GM12875 (cell line): ENCODE results near the gene NEK11.

Source experiments
- H3K4me3 ChIP-seq: one replicate; pipeline ENCODE4 v1.5.1; 2011; ENCODE audit warnings: low read depth, low read length, control low read depth
- TF ChIP-seq, protein P1 (sequence below): IDR thresholded peaks from 2 replicates; pipeline ENCODE4 v1.5.1; 2011; ENCODE audit warnings: low read depth, mild to moderate bottlenecking, control low read depth, inconsistent platforms, low read length, moderate library complexity, borderline replicate concordance; ENCODE audit not compliant: insufficient read depth

NEK11 gene

DNA sequence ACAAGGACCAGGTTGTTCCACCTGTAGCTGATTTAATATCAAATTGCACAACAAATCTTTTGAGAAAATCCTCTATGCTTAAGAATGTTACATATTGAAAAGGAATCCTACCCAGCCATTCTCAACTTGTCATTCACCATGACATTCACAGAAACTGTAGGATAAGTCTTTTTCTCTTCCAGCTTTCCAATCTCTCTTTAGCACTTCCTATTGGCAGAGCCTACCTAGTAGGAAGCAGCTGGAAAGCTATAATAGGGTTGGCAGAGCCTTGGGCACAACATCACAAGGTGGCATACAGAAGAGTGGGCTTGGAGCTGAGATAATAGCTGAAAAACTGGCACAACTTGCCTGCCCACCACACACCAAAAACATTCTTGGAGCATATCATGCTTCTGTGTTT, 287.6 kb downstream of the NEK11 start:
- TF ChIP-seq, protein P1, sequence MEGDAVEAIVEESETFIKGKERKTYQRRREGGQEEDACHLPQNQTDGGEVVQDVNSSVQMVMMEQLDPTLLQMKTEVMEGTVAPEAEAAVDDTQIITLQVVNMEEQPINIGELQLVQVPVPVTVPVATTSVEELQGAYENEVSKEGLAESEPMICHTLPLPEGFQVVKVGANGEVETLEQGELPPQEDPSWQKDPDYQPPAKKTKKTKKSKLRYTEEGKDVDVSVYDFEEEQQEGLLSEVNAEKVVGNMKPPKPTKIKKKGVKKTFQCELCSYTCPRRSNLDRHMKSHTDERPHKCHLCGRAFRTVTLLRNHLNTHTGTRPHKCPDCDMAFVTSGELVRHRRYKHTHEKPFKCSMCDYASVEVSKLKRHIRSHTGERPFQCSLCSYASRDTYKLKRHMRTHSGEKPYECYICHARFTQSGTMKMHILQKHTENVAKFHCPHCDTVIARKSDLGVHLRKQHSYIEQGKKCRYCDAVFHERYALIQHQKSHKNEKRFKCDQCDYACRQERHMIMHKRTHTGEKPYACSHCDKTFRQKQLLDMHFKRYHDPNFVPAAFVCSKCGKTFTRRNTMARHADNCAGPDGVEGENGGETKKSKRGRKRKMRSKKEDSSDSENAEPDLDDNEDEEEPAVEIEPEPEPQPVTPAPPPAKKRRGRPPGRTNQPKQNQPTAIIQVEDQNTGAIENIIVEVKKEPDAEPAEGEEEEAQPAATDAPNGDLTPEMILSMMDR = no peak
- no peak overlapping the region for H3K4me3 ChIP-seq

DNA sequence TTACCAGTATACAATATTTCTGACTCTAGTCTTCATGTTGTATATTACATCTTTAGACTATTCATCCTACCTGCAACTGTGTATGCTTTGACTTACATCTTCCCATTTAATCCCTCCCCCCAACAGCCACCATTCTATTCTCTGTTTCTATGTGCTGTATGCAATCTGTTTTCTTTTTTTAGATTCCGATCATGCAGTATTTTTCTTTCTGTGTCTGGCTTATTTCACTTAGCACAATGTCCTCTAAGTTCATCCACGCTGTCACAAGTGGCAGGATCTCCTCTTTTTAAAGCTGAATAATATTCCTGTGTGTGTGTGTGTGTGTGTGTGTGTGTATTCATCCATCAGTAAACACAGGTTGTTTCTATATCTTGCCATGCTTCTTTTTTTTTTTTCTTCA, 288.5 kb downstream of the NEK11 start:
- no peak overlapping the region for H3K4me3 ChIP-seq
- TF ChIP-seq, protein P1 = no peak

DNA sequence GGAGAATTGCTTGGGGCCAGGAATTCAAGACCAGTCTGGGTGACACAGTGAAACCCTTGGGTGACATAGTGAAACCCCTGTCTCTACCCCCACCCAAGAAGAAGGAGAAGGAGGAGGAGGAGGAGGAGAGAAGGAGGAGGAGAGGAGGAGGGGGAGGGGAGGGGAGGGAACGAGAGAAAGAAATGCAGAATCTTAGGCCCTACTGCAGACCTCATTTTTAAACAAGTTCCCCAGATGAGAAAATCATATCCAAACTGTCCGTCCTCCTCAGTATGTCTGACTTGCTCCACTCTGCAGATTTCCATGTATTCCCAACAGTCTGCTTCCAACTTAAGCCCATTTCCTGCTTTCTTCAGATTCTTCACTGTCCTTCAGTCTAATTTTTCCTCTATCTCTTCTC, 291.0 kb downstream of the NEK11 start:
- no peak overlapping the region for H3K4me3 ChIP-seq
- TF ChIP-seq, protein P1 = no peak

DNA sequence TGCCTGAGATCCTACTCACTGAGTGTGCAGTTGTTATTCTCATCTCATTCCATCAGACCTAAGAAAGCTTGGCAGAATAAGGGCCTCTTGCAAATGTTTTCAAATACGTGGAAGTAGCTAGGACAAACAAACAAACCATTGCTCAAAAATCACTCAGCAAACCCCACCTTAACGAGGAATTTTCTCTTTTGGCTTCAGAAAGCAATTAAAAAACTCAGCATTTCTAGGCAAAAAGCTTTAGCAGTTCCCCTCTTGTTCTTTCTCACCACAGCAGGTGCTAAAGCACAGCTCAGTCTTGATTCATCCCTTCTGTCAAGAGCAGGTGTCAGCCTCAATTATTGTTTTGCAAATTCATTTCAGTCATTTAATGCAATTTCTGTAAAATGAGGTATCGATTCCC, 296.3 kb downstream of the NEK11 start:
- TF ChIP-seq, protein P1 = no peak
- no peak overlapping the region for H3K4me3 ChIP-seq

DNA sequence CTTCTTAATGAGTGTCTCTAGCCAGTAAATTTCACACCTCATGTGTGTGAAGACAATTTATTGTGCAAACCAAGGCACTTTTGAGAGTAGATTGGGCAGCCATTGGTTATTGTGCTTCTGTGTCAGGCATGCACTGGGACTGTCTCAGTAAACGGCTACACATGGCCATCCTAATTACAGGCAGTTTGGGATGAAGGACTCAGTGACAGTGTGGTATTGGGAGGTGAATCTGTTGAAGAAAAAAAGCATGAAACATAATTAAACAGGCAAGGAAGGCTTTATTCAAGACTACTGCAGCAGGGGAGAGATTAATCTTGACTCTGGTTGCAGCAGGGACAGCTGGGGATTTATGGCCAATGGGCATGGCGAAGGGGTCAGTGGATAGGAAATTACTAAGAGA, 297.1 kb downstream of the NEK11 start:
- TF ChIP-seq, protein P1 = no peak

DNA sequence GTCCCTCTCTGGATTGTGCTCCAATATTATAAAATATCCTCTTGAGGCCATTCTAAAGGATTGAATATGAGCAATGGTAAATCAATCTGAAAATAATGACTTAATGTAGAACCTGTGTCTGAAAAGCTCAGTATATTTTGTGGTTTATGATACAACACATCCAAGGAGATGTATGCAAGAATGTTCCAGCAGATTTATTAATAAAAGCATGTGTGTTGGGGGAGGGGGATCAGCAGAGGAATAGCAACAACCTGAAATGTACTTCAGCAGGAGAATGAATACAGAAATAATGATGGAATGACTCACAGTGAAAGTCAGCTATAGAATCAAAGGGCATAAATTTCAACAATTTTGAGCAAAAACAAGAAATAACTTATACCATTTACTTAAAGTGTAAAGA, 298.2 kb downstream of the NEK11 start:
- no peak overlapping the region for H3K4me3 ChIP-seq
- TF ChIP-seq, protein P1 = no peak

More for the DNA sequence above, 297.1 kb downstream of the NEK11 start:
- no peak overlapping the region for H3K4me3 ChIP-seq

DNA sequence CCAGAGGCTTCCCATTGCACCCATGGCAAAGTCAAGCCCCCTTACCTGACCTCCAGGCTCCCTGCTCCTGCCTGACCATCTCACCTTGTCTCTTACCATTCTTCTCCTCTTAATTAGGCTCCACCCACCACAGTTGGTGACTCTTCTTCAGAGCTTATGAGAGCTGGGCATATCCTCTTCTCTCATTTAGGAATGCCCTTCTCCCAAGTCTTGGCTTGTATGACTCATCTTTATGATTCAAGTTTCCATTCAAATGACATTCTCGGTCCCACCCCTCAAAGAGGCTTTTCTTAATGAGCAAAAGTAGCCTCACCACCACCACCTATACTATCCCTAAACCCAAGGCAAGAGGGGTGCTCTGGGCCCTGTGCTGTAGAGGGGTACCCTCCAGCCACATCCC, 299.6 kb downstream of the NEK11 start:
- TF ChIP-seq, protein P1 = no peak
- no peak overlapping the region for H3K4me3 ChIP-seq
